T-cell (primary cell): ENCODE results near the gene ARHGEF28. TPM values are rescaled to one million over a fixed set of nuclear protein-coding genes. Genes with fewer than 3 reads are reported as not detected.

Experiments
- ATAC-seq, 4 experiments: fragments of 200-7000 bp in 3 of 4; fragments of 150-1000 bp in 1 of 4; cut with Tn5 transposase; replicated peaks in 1 of 4; 1 replicate in 3 of 4; 2 replicates in 1 of 4; pipeline ENCODE4 v1.10.0; 2021; ENCODE audit warnings: moderate library complexity in 3 of 4, mild to moderate bottlenecking in 2 of 4, moderate number of reproducible peaks in 1 of 4
- CTCF ChIA-PET, 2 donors: fragments of 300-600 bp; sonication (Branson Sonifier 250); formaldehyde crosslinking; loops; one replicate each; lab custom pipeline; 2022; ENCODE audit warnings: antibody characterized with exemption in 2 of 2; lab: Charles Lee
- POLR2A ChIA-PET, 2 donors: fragments of 300-600 bp; sonication (Branson Sonifier 250); formaldehyde crosslinking; loops; one replicate each; lab custom pipeline; 2022; ENCODE audit warnings: antibody characterized with exemption in 2 of 2; lab: Charles Lee
- DNase-seq, 35 experiments: peaks; one replicate each; pipeline versions ENCODE4 v3.0.0 to v3.0.0-alpha.2; 2013 to 2023
- H3K27ac ChIP-seq: one replicate; pipeline ENCODE4 v1.5.1; 2013; ENCODE audit warnings: low read length
- H3K27me3 ChIP-seq, 2 experiments: replicated peaks in 1 of 2; 1 replicate in 1 of 2; 2 replicates in 1 of 2; pipeline versions ENCODE4 v1.6.1 to v1.7.0; 2013; ENCODE audit warnings: low read length in 1 of 2, mixed read lengths in 1 of 2; ENCODE audit not compliant: control insufficient read depth in 2 of 2, insufficient read depth in 2 of 2; ENCODE audit errors: extremely low read depth in 1 of 2
- H3K36me3 ChIP-seq, 2 donors: 1 replicate in 1 of 2; 2 replicates in 1 of 2; pipeline versions ENCODE4 v1.6.1 to v1.7.0; 2013; ENCODE audit warnings: low read length in 1 of 2; ENCODE audit not compliant: control insufficient read depth in 2 of 2, insufficient read depth in 1 of 2; ENCODE audit errors: extremely low read depth in 1 of 2
- H3K4me1 ChIP-seq, 2 experiments: 1 replicate in 1 of 2; 2 replicates in 1 of 2; pipeline versions ENCODE4 v1.6.1 to v1.7.0; 2013; ENCODE audit warnings: low read length in 2 of 2, mixed read lengths in 1 of 2; ENCODE audit not compliant: insufficient read depth in 2 of 2, control insufficient read depth in 1 of 2; ENCODE audit errors: extremely low read depth in 1 of 2
- H3K4me3 ChIP-seq, 2 donors: 1 replicate in 1 of 2; 2 replicates in 1 of 2; pipeline versions ENCODE4 v1.5.1 to v1.7.0; 2013; ENCODE audit warnings: mild to moderate bottlenecking in 2 of 2, low read length in 1 of 2, moderate library complexity in 1 of 2; ENCODE audit not compliant: control insufficient read depth in 1 of 2; ENCODE audit errors: extremely low read depth in 1 of 2
- H3K9me3 ChIP-seq: 2 replicates; pipeline ENCODE4 v1.7.0; 2013
- H3K27ac Mint-ChIP-seq, 2 donors: one replicate each; pipeline ENCODE4 v1.8.0; 2020 to 2021; ENCODE audit warnings: mild to moderate bottlenecking in 2 of 2, mixed read lengths in 2 of 2
- H3K27me3 Mint-ChIP-seq, 2 donors: one replicate each; pipeline ENCODE4 v1.8.0; 2021 to 2022; ENCODE audit warnings: mixed read lengths in 2 of 2
- H3K36me3 Mint-ChIP-seq: one replicate; pipeline ENCODE4 v1.8.0; 2021; ENCODE audit warnings: mixed read lengths
- H3K4me1 Mint-ChIP-seq, 3 donors: one replicate each; pipeline ENCODE4 v1.8.0; 2020 to 2022; ENCODE audit warnings: mixed read lengths in 3 of 3, mild to moderate bottlenecking in 1 of 3
- H3K4me3 Mint-ChIP-seq, 3 donors: one replicate each; pipeline ENCODE4 v1.8.0; 2020 to 2022; ENCODE audit warnings: mild to moderate bottlenecking in 3 of 3, mixed read lengths in 3 of 3, moderate library complexity in 3 of 3
- H3K9me3 Mint-ChIP-seq, 3 donors: one replicate each; pipeline ENCODE4 v1.8.0; 2020 to 2022; ENCODE audit warnings: mixed read lengths in 3 of 3
- WGBS: methylation state at CpG from one replicate; pipeline ENCODE4 v1.1.5; 2013; ENCODE audit warnings: missing lambda C conversion rate; ENCODE audit not compliant: insufficient coverage; 5-methylcytosine and 5-hydroxymethylcytosine counted together
- total RNA-seq, 35 experiments: library from RNA in 6 of 35; stranded (reverse) in 6 of 35; fragments of 120-200 nt in 1 of 35; gene quantifications; one replicate each; pipeline versions ENCODE4 v1.2.1 to v1.2.4 and lab custom pipeline; 2013 to 2026

ARHGEF28 gene
- total RNA-seq, 5 donors from 2014 or later (not counting 1 experiment from before 2014, with no cell fraction given), result 0.05 to 0.73 (median 0.36) TPM

GRCh38 chr5:73626814-73627313, 868 bp downstream of the ARHGEF28 start:
- H3K27me3 Mint-ChIP-seq, result peaks cover 38 to 53% of the 10 kb centered on the region in 2 donors
- DNase-seq (no peak), ATAC-seq (no peak)
- H3K4me1 Mint-ChIP-seq, result peaks cover 0 to 10% (median 5%) of the 10 kb centered on the region in 3 donors
- H3K9me3 Mint-ChIP-seq, result no peaks in the 10 kb centered on the region
- no peak overlapping the region for H3K27ac ChIP-seq
- H3K4me3 Mint-ChIP-seq, result peak overlapping the region; percentile 17 to 49 (median 36)
- no peaks in the 10 kb centered on the region for H3K9me3 ChIP-seq
- ChIA-PET POLR2A (no interaction called here), CTCF (no interaction called here)
- H3K27me3 ChIP-seq, result peaks cover 8 to 19% of the 10 kb centered on the region in 2 experiments
- peaks cover 0 to 9% of the 10 kb centered on the region in 2 experiments for H3K4me1 ChIP-seq
- no peaks in the 10 kb centered on the region for H3K36me3 ChIP-seq
- H3K27ac Mint-ChIP-seq, result no peak overlapping the region
- WGBS, result 79% methylated on average over 9 of the region's 14 CpGs
- no peak overlapping the region for H3K4me3 ChIP-seq
- H3K36me3 Mint-ChIP-seq, result no peaks in the 10 kb centered on the region

DNA sequence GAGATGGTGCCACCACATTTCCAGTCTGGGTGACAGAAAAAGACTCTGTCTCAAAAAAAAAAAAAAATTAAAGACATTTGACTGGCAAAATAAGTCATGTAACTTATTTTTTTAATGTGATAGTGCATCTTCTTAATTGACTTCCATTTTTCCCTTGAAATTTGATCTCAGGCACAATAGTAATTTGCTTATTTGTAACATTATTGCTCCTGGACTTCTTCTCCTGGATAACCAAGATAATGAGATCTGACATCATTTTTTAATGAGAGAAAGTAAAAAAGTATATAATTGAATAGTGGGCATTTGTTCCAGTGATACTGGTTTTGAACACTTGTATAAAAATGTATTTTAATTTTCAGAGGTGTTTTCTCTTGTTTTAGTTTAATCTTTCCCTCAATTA, 3.5 kb downstream of the ARHGEF28 start:
- Histone ChIP-seq H3K36me3 (no peaks in the 10 kb centered on the region), H3K4me3 (no peak overlapping the region), H3K27ac (no peak overlapping the region), H3K27me3 (peaks cover 8 to 19% of the 10 kb centered on the region in 2 experiments), H3K9me3 (no peaks in the 10 kb centered on the region), H3K4me1 (peaks cover 0 to 9% of the 10 kb centered on the region in 2 experiments)
- ChIA-PET POLR2A (no interaction called here), CTCF (interaction anchor here in 1 of 2 donors (0.6 kb wide), 1 partner anchor 1876 kb away, joined by 3 read pairs; no protein-coding TSS in a partner anchor)
- Mint-ChIP-seq H3K4me3 (no peak overlapping the region), H3K36me3 (no peaks in the 10 kb centered on the region), H3K9me3 (no peaks in the 10 kb centered on the region), H3K4me1 (peaks cover 0 to 10% (median 5%) of the 10 kb centered on the region in 3 donors), H3K27ac (no peak overlapping the region), H3K27me3 (peaks cover 24 to 34% of the 10 kb centered on the region in 2 donors)
- DNase-seq (no peak), ATAC-seq (no peak)

DNA sequence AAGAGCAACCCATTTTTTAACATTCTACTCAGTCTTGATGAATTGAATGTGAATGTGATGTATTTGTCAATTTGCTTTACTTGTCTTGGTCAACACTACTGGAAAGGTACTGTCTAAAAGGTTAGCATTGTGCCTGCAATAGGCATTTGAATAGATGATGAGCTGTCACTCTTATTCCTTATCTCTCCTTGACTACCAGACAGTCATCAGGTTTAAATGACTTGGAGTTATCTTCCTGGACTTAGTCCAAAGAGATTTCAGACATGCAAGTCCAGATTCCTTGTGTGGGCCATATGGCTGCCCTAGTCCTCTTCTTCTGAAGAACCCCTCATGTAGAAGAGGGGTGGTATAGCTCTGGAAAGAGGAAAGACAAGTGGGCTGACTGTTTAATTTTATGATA, 4.8 kb downstream of the ARHGEF28 start:
- DNase-seq, result no peak
- Mint-ChIP-seq H3K36me3 (no peaks in the 10 kb centered on the region), H3K4me1 (peaks cover 0 to 6% (median 2%) of the 10 kb centered on the region in 3 donors), H3K4me3 (no peak overlapping the region), H3K27me3 (peaks cover 26 to 29% of the 10 kb centered on the region in 2 donors), H3K9me3 (no peaks in the 10 kb centered on the region), H3K27ac (no peak overlapping the region)
- ChIA-PET CTCF (no interaction called here), POLR2A (no interaction called here)
- Histone ChIP-seq H3K4me1 (peaks cover 0 to 5% of the 10 kb centered on the region in 2 experiments), H3K9me3 (no peaks in the 10 kb centered on the region), H3K4me3 (no peak overlapping the region), H3K36me3 (no peaks in the 10 kb centered on the region), H3K27ac (no peak overlapping the region), H3K27me3 (peaks cover 4 to 12% of the 10 kb centered on the region in 2 experiments)
- no peak for ATAC-seq

DNA sequence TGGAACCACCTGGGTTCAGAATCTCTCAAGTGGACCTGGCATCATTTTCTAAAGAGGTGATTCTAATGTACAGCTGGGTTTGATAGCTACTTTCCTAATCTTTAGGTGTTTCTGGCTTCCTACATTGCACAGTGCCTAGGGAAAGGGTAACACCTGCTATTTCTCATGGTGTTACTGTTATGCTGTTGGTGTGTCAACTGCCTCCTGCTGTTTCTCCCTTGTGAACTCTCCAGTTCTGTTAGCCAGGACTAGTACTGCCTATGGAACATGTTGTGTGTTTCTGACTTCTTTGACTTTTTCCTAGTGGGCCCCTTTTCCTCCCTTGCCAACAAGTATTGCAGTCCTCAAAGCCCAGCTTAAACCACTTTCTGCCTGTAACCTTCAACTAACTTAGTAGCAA, 5.5 kb downstream of the ARHGEF28 start:
- POLR2A ChIA-PET, result no interaction called here
- Histone ChIP-seq H3K4me3 (no peak overlapping the region), H3K9me3 (no peaks in the 10 kb centered on the region), H3K4me1 (peaks cover 0 to 4% of the 10 kb centered on the region in 2 experiments), H3K27ac (no peak overlapping the region), H3K27me3 (peaks cover 4 to 11% of the 10 kb centered on the region in 2 experiments), H3K36me3 (no peaks in the 10 kb centered on the region)
- DNase-seq (no peak), ATAC-seq (no peak)
- Mint-ChIP-seq H3K27me3 (peaks cover 25 to 29% of the 10 kb centered on the region in 2 donors), H3K9me3 (no peaks in the 10 kb centered on the region), H3K36me3 (no peaks in the 10 kb centered on the region), H3K27ac (no peak overlapping the region), H3K4me1 (peaks cover 0 to 6% (median 2%) of the 10 kb centered on the region in 3 donors), H3K4me3 (no peak overlapping the region)
- CTCF ChIA-PET, result no interaction called here

- no peak overlapping the region for H3K27ac Mint-ChIP-seq
- ChIA-PET CTCF (interaction anchor here (0.6 to 0.7 kb wide), 2 partner anchors 31 to 43 kb away, joined by 3 read pairs; no protein-coding TSS in a partner anchor), POLR2A (no interaction called here)
- H3K9me3 Mint-ChIP-seq, result no peaks in the 10 kb centered on the region
- H3K4me1 Mint-ChIP-seq, result no peaks in the 10 kb centered on the region
- H3K36me3 Mint-ChIP-seq, result no peaks in the 10 kb centered on the region
- 95% methylated on average over 4 of the region's 5 CpGs for WGBS
- no peaks in the 10 kb centered on the region for H3K36me3 ChIP-seq
- H3K4me3 ChIP-seq, result no peak overlapping the region
- ATAC-seq, result no peak
- no peak overlapping the region for H3K27ac ChIP-seq
- H3K27me3 ChIP-seq, result peaks cover 0 to 4% of the 10 kb centered on the region in 2 experiments
- H3K9me3 ChIP-seq, result no peaks in the 10 kb centered on the region
- peaks cover 14 to 19% of the 10 kb centered on the region in 2 donors for H3K27me3 Mint-ChIP-seq
- H3K4me1 ChIP-seq, result no peaks in the 10 kb centered on the region
- H3K4me3 Mint-ChIP-seq, result no peak overlapping the region
- DNase-seq, result no peak
Measured at GRCh38 chr5:73633060-73633459, 7.1 kb downstream of the ARHGEF28 start.

- no peak overlapping the region for H3K4me3 ChIP-seq
- DNase-seq (no peak), ATAC-seq (no peak)
- no peaks in the 10 kb centered on the region for H3K4me1 Mint-ChIP-seq
- ChIA-PET CTCF (no interaction called here), POLR2A (no interaction called here)
- H3K9me3 Mint-ChIP-seq, result no peaks in the 10 kb centered on the region
- H3K27ac ChIP-seq, result no peak overlapping the region
- H3K36me3 Mint-ChIP-seq, result no peaks in the 10 kb centered on the region
- peaks cover 4 to 15% of the 10 kb centered on the region in 2 donors for H3K27me3 Mint-ChIP-seq
- no peak overlapping the region for H3K4me3 Mint-ChIP-seq
- H3K27ac Mint-ChIP-seq, result no peak overlapping the region
- H3K9me3 ChIP-seq, result no peaks in the 10 kb centered on the region
- peaks cover 0 to 2% of the 10 kb centered on the region in 2 experiments for H3K27me3 ChIP-seq
- no peaks in the 10 kb centered on the region for H3K36me3 ChIP-seq
- no CpG with 5 or more reads among the region's 3 CpGs for WGBS
- H3K4me1 ChIP-seq, result no peaks in the 10 kb centered on the region
Measured at GRCh38 chr5:73636408-73636807, 10.4 kb downstream of the ARHGEF28 start.
